Activated CD4-positive, CD25-positive, alpha-beta regulatory T cell (primary cell): ENCODE results near the gene NARF.
A peak's percentile ranks its signal among the peaks of the same experiment; 100 is the strongest.
"Not testable (repeated sequence)": the region's sequence is repeated elsewhere in the genome, so short reads cannot be mapped to it uniquely, and the experiment has no call there.

Source experiments
- DNase-seq, 4 experiments: peaks; one replicate each; lab custom pipeline; 2025; lab: John Stamatoyannopoulos, UW

NARF gene

GRCh38 chr17:82497483-82498405 lies 39.2 kb downstream of the NARF start:
- no peak for DNase-seq

GRCh38 chr17:82502207-82502606 lies 43.7 kb downstream of the NARF start:
- no peak for DNase-seq

GRCh38 chr17:82503094-82503727 lies 44.7 kb downstream of the NARF start:
- DNase-seq: no peak

- DNase-seq: no peak
Observed at GRCh38 chr17:82503728-82504308, 45.3 kb downstream of the NARF start.

- DNase-seq: no peak
Observed at GRCh38 chr17:82505296-82505695, 46.8 kb downstream of the NARF start.

- DNase-seq: peak in 1 of 4 experiments; percentile 9
Observed at GRCh38 chr17:82506402-82506801, 47.9 kb downstream of the NARF start.

GRCh38 chr17:82507631-82508175 lies 49.2 kb downstream of the NARF start:
- no peak for DNase-seq

- DNase-seq: not testable (repeated sequence)
Observed at GRCh38 chr17:82511642-82512041, 53.1 kb downstream of the NARF start.

- DNase-seq: not testable (repeated sequence)
Observed at GRCh38 chr17:82513864-82514263, 55.3 kb downstream of the NARF start.

GRCh38 chr17:82517230-82517865 lies 58.8 kb downstream of the NARF start:
- no peak for DNase-seq

GRCh38 chr17:82518826-82519810 lies 60.6 kb downstream of the NARF start, which contains the start of gene FOXK2:
Gene FOXK2 (plus strand): TSS chr17:82519732. CDS start chr17:82519889, 157 bp downstream.
- DNase-seq: peak; percentile 83 to 92 (median 88)

- peak in 3 of 4 experiments; percentile 14 to 45 (median 27) for DNase-seq
Observed at GRCh38 chr17:82519971-82520903, 61.7 kb downstream of the NARF start.

GRCh38 chr17:82524540-82524939 lies 66.0 kb downstream of the NARF start:
- DNase-seq: no peak

GRCh38 chr17:82525712-82526111 lies 67.2 kb downstream of the NARF start:
- DNase-seq: no peak

GRCh38 chr17:82527898-82528297 lies 69.4 kb downstream of the NARF start:
- no peak for DNase-seq

GRCh38 chr17:82528484-82529265 lies 70.1 kb downstream of the NARF start:
- no peak for DNase-seq

- no peak for DNase-seq
Observed at GRCh38 chr17:82529914-82530300, 71.4 kb downstream of the NARF start.

GRCh38 chr17:82531431-82531881 lies 72.9 kb downstream of the NARF start:
- no peak for DNase-seq

- no peak for DNase-seq
Observed at GRCh38 chr17:82534401-82534812, 75.9 kb downstream of the NARF start.
